Spleen (tissue), 7 donors: ENCODE data around the gene KRT16.

ENCODE experiments used
- CTCF ChIP-seq, 11 experiments: fragments of 200-600 bp in 7 of 11; fragments of 450-650 bp in 4 of 11; sonication (generic) in 4 of 11; IDR thresholded peaks in 8 of 11; conservative IDR thresholded peaks in 3 of 11; 1 replicate in 7 of 11; 2 replicates in 4 of 11; pipeline versions ENCODE4 v1.4.0 to v1.8.0; 2016 to 2021; ENCODE audit warnings: antibody characterized with exemption in 11 of 11, inconsistent platforms in 4 of 11, mild to moderate bottlenecking in 1 of 11
- POLR2AphosphoS5 ChIP-seq, 3 donors: sonication (generic); formaldehyde crosslinking; IDR thresholded peaks; one replicate each; pipeline ENCODE4 v1.5.1; 2017; ENCODE audit warnings: antibody characterized with exemption in 3 of 3
- donor health status: DM: no; HTN: no; CAD: no; lungs with moderate emphysema.
- donor health status: DM: no; HTN: no; CAD: no.
- donor health status: DM: no; HTN: no; CAD: no.

- no peak for TF ChIP-seq CTCF (IDR thresholded peaks at IDR 0.05 in 8 of 11, conservative IDR thresholded peaks at IDR 0.05 in 3 of 11)
- TF ChIP-seq POLR2AphosphoS5 (IDR thresholded peaks at IDR 0.05) = no peak
These were observed 27.1 kb downstream of the KRT16 start for GRCh38 chr17:41585301-41586056.
